Panc1 (cell line): ENCODE measurements around the gene SARS1. TPM values are rescaled to one million over a fixed set of nuclear protein-coding genes. Genes with fewer than 3 reads are reported as not detected.

ENCODE experiments used
- ATAC-seq: fragments of 200-7000 bp; cut with Tn5 transposase; 2 replicates; pipeline ENCODE4 v1.9.1; 2020; ENCODE audit warnings: mild to moderate bottlenecking, moderate library complexity
- BruUV-seq: library from RNA; stranded (reverse); fragments of 400-500 nt; replicated peaks from 2 replicates; lab custom pipeline; 2021; lab: Mats Ljungman, UMichigan
- CTCF ChIA-PET: fragments of 300-600 bp; sonication (Branson Sonifier 250); formaldehyde crosslinking; loops from one replicate; lab custom pipeline; 2022; ENCODE audit warnings: antibody characterized with exemption; lab: Charles Lee
- POLR2A ChIA-PET: fragments of 300-600 bp; sonication (Branson Sonifier 250); formaldehyde crosslinking; loops from one replicate; lab custom pipeline; 2022; ENCODE audit warnings: antibody characterized with exemption; lab: Charles Lee
- DNase-seq: peaks from one replicate; pipeline ENCODE4 v3.0.0-alpha.2; 2010; ENCODE audit warnings: low read depth, low spot score
- H3K27ac ChIP-seq: 2 replicates; pipeline ENCODE4 v1.5.1; 2011; ENCODE audit warnings: mild to moderate bottlenecking, low read length, inconsistent platforms
- H3K27me3 ChIP-seq: fragments of 200-500 bp; sonication (Bioruptor generic); 2 replicates; pipeline ENCODE4 v1.6.0; 2014; ENCODE audit warnings: low read length, inconsistent platforms; ENCODE audit not compliant: control insufficient read depth, insufficient read depth
- H3K36me3 ChIP-seq: fragments of 200-500 bp; sonication (Bioruptor generic); 2 replicates; pipeline ENCODE4 v1.5.1; 2014; ENCODE audit warnings: inconsistent platforms, mild to moderate bottlenecking, low read length, moderate library complexity; ENCODE audit not compliant: control insufficient read depth, insufficient read depth
- H3K4me1 ChIP-seq: 2 replicates; pipeline ENCODE4 v1.5.1; 2011; ENCODE audit warnings: inconsistent platforms, mild to moderate bottlenecking, low read length, moderate library complexity; ENCODE audit not compliant: control insufficient read depth, insufficient read depth
- H3K4me3 ChIP-seq, 2 experiments: 2 replicates each; pipeline ENCODE4 v1.5.1; 2011 to 2012; ENCODE audit warnings: low read depth in 2 of 2, low read length in 2 of 2, mild to moderate bottlenecking in 2 of 2, inconsistent platforms in 1 of 2, moderate library complexity in 1 of 2
- H3K9me3 ChIP-seq: fragments of 200-500 bp; sonication (Bioruptor generic); 2 replicates; pipeline ENCODE4 v1.5.1; 2014; ENCODE audit warnings: low read depth, mild to moderate bottlenecking, inconsistent platforms, low read length, moderate library complexity; ENCODE audit not compliant: control insufficient read depth, insufficient read depth
- CTCF ChIP-seq: fragments of 450-650 bp; IDR thresholded peaks from 2 replicates; pipeline ENCODE4 v1.5.1; 2017; ENCODE audit warnings: mild to moderate bottlenecking
- POLR2AphosphoS5 ChIP-seq: IDR thresholded peaks from 2 replicates; pipeline ENCODE4 v1.6.1; 2012; ENCODE audit warnings: mild to moderate bottlenecking, low read depth, low read length, moderate library complexity
- REST ChIP-seq, 2 experiments: IDR thresholded peaks; 2 replicates each; pipeline ENCODE4 v1.6.1; 2011 to 2012; ENCODE audit warnings: low read depth in 2 of 2, control low read depth in 1 of 2, low read length in 1 of 2, mild to moderate bottlenecking in 1 of 2, moderate library complexity in 1 of 2; ENCODE audit not compliant: insufficient read depth in 1 of 2
- SIN3A ChIP-seq: IDR thresholded peaks from 2 replicates; pipeline ENCODE4 v1.6.1; 2012; ENCODE audit warnings: low read depth, mild to moderate bottlenecking, low read length, moderate library complexity, borderline replicate concordance; ENCODE audit not compliant: insufficient read depth
- TCF7L2 ChIP-seq: IDR thresholded peaks from 2 replicates; pipeline ENCODE4 v1.6.1; 2011; ENCODE audit warnings: mild to moderate bottlenecking, low read depth, low read length, inconsistent platforms
- in situ Hi-C: cut with HindIII; loops from 2 replicates; pipeline ENCODE4 v1.10.0; 2016; ENCODE audit warnings: low sequenced_read_pairs, low pct_unique_long_range_greater_than_20kb
- intact Hi-C: fragments of 100-400 bp; cut with micrococcal nuclease; formaldehyde crosslinking; loops from one replicate; pipeline ENCODE4 v1.10.0; 2022; ENCODE audit not compliant: unreplicated experiment
- total RNA-seq: library from RNA; stranded (reverse); gene quantifications from one replicate; pipeline ENCODE4 v1.2.1, GENCODE V29; 2021; ENCODE audit not compliant: unreplicated experiment

The SARS1 gene
- total RNA-seq, 1 experiment from 2014 or later = 115 TPM

GRCh38 chr1:109268431-109269211 lies 54.9 kb downstream of the SARS1 start:
- no TSS peak for BruUV-seq
- Histone ChIP-seq H3K27me3 (no peaks in the 10 kb centered on the region), H3K27ac (no peak overlapping the region), H3K36me3 (no peaks in the 10 kb centered on the region), H3K9me3 (no peaks in the 10 kb centered on the region), H3K4me3 (no peak overlapping the region), H3K4me1 (no peaks in the 10 kb centered on the region; the same call in none of the 2 replicates)
- DNase-seq = no peak
- ChIA-PET POLR2A (interaction anchor here (0.7 kb wide), 1 partner anchor 8 kb away, joined by 3 read pairs; no protein-coding TSS in a partner anchor), CTCF (interaction anchor here (0.5 kb wide), 1 partner anchor 22 kb away, joined by 3 read pairs; no protein-coding TSS in a partner anchor)
- TF ChIP-seq CTCF (no peak), POLR2AphosphoS5 (no peak), REST (IDR thresholded peaks at IDR 0.05; ENCODE audit: insufficient read depth in 1 of 2, low read depth in 2 of 2, low read length in 1 of 2) (no peak), TCF7L2 (no peak), SIN3A (no peak)
- in situ Hi-C loops = no loop called here
- intact Hi-C loops = no loop called here
- ATAC-seq = no peak

GRCh38 chr1:109269212-109269980 lies 55.7 kb downstream of the SARS1 start:
- no peak overlapping the region for H3K27ac ChIP-seq
- no peaks in the 10 kb centered on the region for H3K27me3 ChIP-seq
- ChIA-PET POLR2A (no interaction called here), CTCF (no interaction called here)
- intact Hi-C loops = no loop called here
- in situ Hi-C loops = no loop called here
- no TSS peak for BruUV-seq
- H3K4me1 ChIP-seq = peaks cover 7% of the 10 kb centered on the region
- no peak overlapping the region for H3K4me3 ChIP-seq
- no peak for TF ChIP-seq POLR2AphosphoS5
- no peak for TF ChIP-seq TCF7L2
- TF ChIP-seq SIN3A = no peak
- no peak for TF ChIP-seq CTCF
- H3K36me3 ChIP-seq = no peaks in the 10 kb centered on the region
- no peak for DNase-seq
- no peak for ATAC-seq
- H3K9me3 ChIP-seq = no peaks in the 10 kb centered on the region
